KOPT-K1 (cell line): ENCODE results near the gene TSPAN14.
"Not testable (repeated sequence)": the region's sequence is repeated elsewhere in the genome, so short reads cannot be mapped to it uniquely, and the experiment has no call there.

Source experiments
- H3K27ac ChIP-seq: fragments of 200-600 bp; sonication (generic); 2 replicates; pipeline ENCODE4 v1.5.1; 2016; ENCODE audit warnings: antibody characterized with exemption, mild to moderate bottlenecking, low read depth, low read length; ENCODE audit not compliant: poor library complexity, severe bottlenecking
- H3K36me3 ChIP-seq: fragments of 200-600 bp; sonication (generic); 2 replicates; pipeline ENCODE4 v1.5.1; 2017; ENCODE audit warnings: antibody characterized with exemption, mild to moderate bottlenecking, low read length, moderate library complexity; ENCODE audit not compliant: insufficient read depth
- H3K9me3 ChIP-seq: fragments of 200-600 bp; sonication (generic); 2 replicates; pipeline ENCODE4 v1.5.1; 2017; ENCODE audit warnings: antibody characterized with exemption, low read length, mild to moderate bottlenecking; ENCODE audit not compliant: insufficient read depth, poor library complexity, severe bottlenecking

TSPAN14 gene

GRCh38 chr10:80520661-80521470 lies 66.8 kb downstream of the TSPAN14 start:
- no peak overlapping the region for H3K27ac ChIP-seq
- H3K36me3 ChIP-seq: peaks cover 48% of the 10 kb centered on the region
- no peaks in the 10 kb centered on the region for H3K9me3 ChIP-seq

GRCh38 chr10:80522756-80523363 lies 68.8 kb downstream of the TSPAN14 start:
- no peak overlapping the region for H3K27ac ChIP-seq
- H3K9me3 ChIP-seq: no peaks in the 10 kb centered on the region
- peaks cover 31% of the 10 kb centered on the region for H3K36me3 ChIP-seq

- Histone ChIP-seq H3K9me3 (no peaks in the 10 kb centered on the region), H3K36me3 (peaks cover 22% of the 10 kb centered on the region), H3K27ac (no peak overlapping the region)
These were observed 69.7 kb downstream of the TSPAN14 start for GRCh38 chr10:80523773-80524172.

- H3K9me3 ChIP-seq: no peaks in the 10 kb centered on the region
- peaks cover 16% of the 10 kb centered on the region for H3K36me3 ChIP-seq
- H3K27ac ChIP-seq: no peak overlapping the region
These were observed 70.2 kb downstream of the TSPAN14 start for GRCh38 chr10:80524190-80524909.

GRCh38 chr10:80526218-80526617 lies 72.1 kb downstream of the TSPAN14 start:
- H3K36me3 ChIP-seq: no peaks in the 10 kb centered on the region
- no peak overlapping the region for H3K27ac ChIP-seq
- no peaks in the 10 kb centered on the region for H3K9me3 ChIP-seq

GRCh38 chr10:80526742-80527141 lies 72.6 kb downstream of the TSPAN14 start:
- no peaks in the 10 kb centered on the region for H3K36me3 ChIP-seq
- H3K9me3 ChIP-seq: no peaks in the 10 kb centered on the region
- no peak overlapping the region for H3K27ac ChIP-seq

- Histone ChIP-seq H3K9me3 (no peaks in the 10 kb centered on the region), H3K27ac (no peak overlapping the region)
These were observed 74.1 kb downstream of the TSPAN14 start for GRCh38 chr10:80528185-80528700.

GRCh38 chr10:80528901-80529300 lies 74.8 kb downstream of the TSPAN14 start:
- Histone ChIP-seq H3K9me3 (no peaks in the 10 kb centered on the region), H3K27ac (no peak overlapping the region), H3K36me3 (no peaks in the 10 kb centered on the region)

More at GRCh38 chr10:80528185-80528700, 74.1 kb downstream of the TSPAN14 start:
- no peaks in the 10 kb centered on the region for H3K36me3 ChIP-seq

GRCh38 chr10:80529604-80530003 lies 75.5 kb downstream of the TSPAN14 start:
- H3K36me3 ChIP-seq: no peaks in the 10 kb centered on the region
- no peak overlapping the region for H3K27ac ChIP-seq
- H3K9me3 ChIP-seq: no peaks in the 10 kb centered on the region

GRCh38 chr10:80530251-80530650 lies 76.1 kb downstream of the TSPAN14 start:
- Histone ChIP-seq H3K27ac (no peak overlapping the region), H3K36me3 (no peaks in the 10 kb centered on the region)

GRCh38 chr10:80530816-80531215 lies 76.7 kb downstream of the TSPAN14 start:
- H3K36me3 ChIP-seq: no peaks in the 10 kb centered on the region
- no peak overlapping the region for H3K27ac ChIP-seq
- H3K9me3 ChIP-seq: no peaks in the 10 kb centered on the region

More at GRCh38 chr10:80530251-80530650, 76.1 kb downstream of the TSPAN14 start:
- no peaks in the 10 kb centered on the region for H3K9me3 ChIP-seq

GRCh38 chr10:80532571-80532970 lies 78.5 kb downstream of the TSPAN14 start:
- Histone ChIP-seq H3K36me3 (no peaks in the 10 kb centered on the region), H3K27ac (no peak overlapping the region), H3K9me3 (no peaks in the 10 kb centered on the region)

GRCh38 chr10:80534059-80534458 lies 79.9 kb downstream of the TSPAN14 start:
- H3K36me3 ChIP-seq, H3K9me3 ChIP-seq, H3K27ac ChIP-seq: not testable (repeated sequence)

- H3K36me3 ChIP-seq, H3K27ac ChIP-seq, H3K9me3 ChIP-seq: not testable (repeated sequence)
These were observed 80.5 kb downstream of the TSPAN14 start for GRCh38 chr10:80534646-80535045.

- Histone ChIP-seq H3K9me3 (no peaks in the 10 kb centered on the region), H3K27ac (no peak overlapping the region), H3K36me3 (no peaks in the 10 kb centered on the region)
These were observed 81.7 kb downstream of the TSPAN14 start for GRCh38 chr10:80535671-80536360.
